Smooth muscle cell (in vitro differentiated cells): ENCODE measurements around the gene TRABD2A. TPM values are rescaled to one million over a fixed set of nuclear protein-coding genes. Genes with fewer than 3 reads are reported as not detected.
A peak's percentile ranks its signal among the peaks of the same experiment; 100 is the strongest.

Experiments
- DNase-seq: peaks from one replicate; lab custom pipeline; 2025; ENCODE audit not compliant: unreplicated experiment; lab: John Stamatoyannopoulos, UW
- H2AFZ ChIP-seq: fragments of 200-600 bp; sonication (generic); 2 replicates; pipeline ENCODE4 v1.6.0; 2016; ENCODE audit warnings: antibody characterized with exemption, low read depth, mild to moderate bottlenecking
- H3F3A ChIP-seq: fragments of 200-600 bp; sonication (generic); 2 replicates; pipeline ENCODE4 v1.6.0; 2017; ENCODE audit warnings: antibody characterized with exemption, low read depth
- H3K27ac ChIP-seq: fragments of 200-600 bp; sonication (generic); 2 replicates; pipeline ENCODE4 v1.5.1; 2016; ENCODE audit warnings: low read depth, mild to moderate bottlenecking
- H3K27me3 ChIP-seq: fragments of 200-600 bp; sonication (generic); 2 replicates; pipeline ENCODE4 v1.6.1; 2016; ENCODE audit warnings: low read depth, mild to moderate bottlenecking
- H3K36me3 ChIP-seq: fragments of 200-600 bp; sonication (generic); 2 replicates; pipeline ENCODE4 v1.5.1; 2016; ENCODE audit warnings: low read depth
- H3K4me1 ChIP-seq: fragments of 200-600 bp; sonication (generic); 2 replicates; pipeline ENCODE4 v1.5.1; 2016; ENCODE audit warnings: low read depth
- H3K4me2 ChIP-seq: fragments of 200-600 bp; sonication (generic); 2 replicates; pipeline ENCODE4 v1.6.0; 2016; ENCODE audit warnings: mild to moderate bottlenecking
- H3K4me3 ChIP-seq: fragments of 200-600 bp; sonication (generic); 2 replicates; pipeline ENCODE4 v1.5.1; 2016; ENCODE audit warnings: mild to moderate bottlenecking
- H3K79me2 ChIP-seq: fragments of 200-600 bp; sonication (generic); 2 replicates; pipeline ENCODE4 v1.6.0; 2016; ENCODE audit warnings: low read depth, mild to moderate bottlenecking
- H3K9ac ChIP-seq: fragments of 200-600 bp; sonication (generic); 2 replicates; pipeline ENCODE4 v1.6.0; 2016; ENCODE audit warnings: low read depth
- H3K9me3 ChIP-seq: fragments of 200-600 bp; sonication (generic); replicated peaks from 2 replicates; pipeline ENCODE4 v1.5.1; 2016; ENCODE audit warnings: low read depth
- H4K20me1 ChIP-seq: fragments of 200-600 bp; sonication (generic); 2 replicates; pipeline ENCODE4 v1.6.0; 2016; ENCODE audit warnings: low read depth
- WGBS: methylation state at CpG from one replicate; pipeline ENCODE4 v1.1.7; 2016; ENCODE audit warnings: low lambda C conversion rate; 5-methylcytosine and 5-hydroxymethylcytosine counted together
- polyA plus RNA-seq: library from polyadenylated mRNA; unstranded; fragments of >200 nt; fragmentation: Nextera tagmentation; extraction: Ambion mirVana; gene quantifications from 2 replicates; pipeline ENCODE4 v1.2.1, GENCODE V29; 2016
- total RNA-seq: library from RNA; depleted of rRNA; stranded (reverse); fragments of >200 nt; gene quantifications from 2 replicates; pipeline ENCODE4 v1.2.3, GENCODE V29; 2014
- TF ChIP-seq, protein P1 (sequence below): fragments of 200-600 bp; sonication (generic); IDR thresholded peaks from 2 replicates; pipeline ENCODE4 v1.5.1; 2017; ENCODE audit warnings: borderline replicate concordance, mild to moderate bottlenecking, antibody characterized with exemption; ENCODE audit not compliant: insufficient read depth, poor library complexity, severe bottlenecking

TRABD2A gene
- total and polyA plus RNA-seq, 2 experiments from 2014 or later: 0.11 TPM; not detected in 1

- TF ChIP-seq, protein P1, sequence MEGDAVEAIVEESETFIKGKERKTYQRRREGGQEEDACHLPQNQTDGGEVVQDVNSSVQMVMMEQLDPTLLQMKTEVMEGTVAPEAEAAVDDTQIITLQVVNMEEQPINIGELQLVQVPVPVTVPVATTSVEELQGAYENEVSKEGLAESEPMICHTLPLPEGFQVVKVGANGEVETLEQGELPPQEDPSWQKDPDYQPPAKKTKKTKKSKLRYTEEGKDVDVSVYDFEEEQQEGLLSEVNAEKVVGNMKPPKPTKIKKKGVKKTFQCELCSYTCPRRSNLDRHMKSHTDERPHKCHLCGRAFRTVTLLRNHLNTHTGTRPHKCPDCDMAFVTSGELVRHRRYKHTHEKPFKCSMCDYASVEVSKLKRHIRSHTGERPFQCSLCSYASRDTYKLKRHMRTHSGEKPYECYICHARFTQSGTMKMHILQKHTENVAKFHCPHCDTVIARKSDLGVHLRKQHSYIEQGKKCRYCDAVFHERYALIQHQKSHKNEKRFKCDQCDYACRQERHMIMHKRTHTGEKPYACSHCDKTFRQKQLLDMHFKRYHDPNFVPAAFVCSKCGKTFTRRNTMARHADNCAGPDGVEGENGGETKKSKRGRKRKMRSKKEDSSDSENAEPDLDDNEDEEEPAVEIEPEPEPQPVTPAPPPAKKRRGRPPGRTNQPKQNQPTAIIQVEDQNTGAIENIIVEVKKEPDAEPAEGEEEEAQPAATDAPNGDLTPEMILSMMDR: no peak
- no peaks in the 10 kb centered on the region for H3F3A ChIP-seq
- 80% methylated on average over 2 of the region's 2 CpGs for WGBS
- peak overlapping the region; percentile 84 for H2AFZ ChIP-seq
- H3K4me3 ChIP-seq: no peak overlapping the region
- H3K79me2 ChIP-seq: no peaks in the 10 kb centered on the region
- no peak overlapping the region for H3K9ac ChIP-seq
- H3K27me3 ChIP-seq: no peaks in the 10 kb centered on the region
- peak overlapping the region; percentile 65 for H3K4me2 ChIP-seq
- H4K20me1 ChIP-seq: no peaks in the 10 kb centered on the region
- no peak for DNase-seq
- H3K4me1 ChIP-seq: no peaks in the 10 kb centered on the region
- peak overlapping the region; percentile 25 for H3K27ac ChIP-seq
- H3K9me3 ChIP-seq: no peaks in the 10 kb centered on the region
- no peaks in the 10 kb centered on the region for H3K36me3 ChIP-seq
These were observed 8.4 kb upstream of the TRABD2A start for GRCh38 chr2:84889332-84889731.

DNA sequence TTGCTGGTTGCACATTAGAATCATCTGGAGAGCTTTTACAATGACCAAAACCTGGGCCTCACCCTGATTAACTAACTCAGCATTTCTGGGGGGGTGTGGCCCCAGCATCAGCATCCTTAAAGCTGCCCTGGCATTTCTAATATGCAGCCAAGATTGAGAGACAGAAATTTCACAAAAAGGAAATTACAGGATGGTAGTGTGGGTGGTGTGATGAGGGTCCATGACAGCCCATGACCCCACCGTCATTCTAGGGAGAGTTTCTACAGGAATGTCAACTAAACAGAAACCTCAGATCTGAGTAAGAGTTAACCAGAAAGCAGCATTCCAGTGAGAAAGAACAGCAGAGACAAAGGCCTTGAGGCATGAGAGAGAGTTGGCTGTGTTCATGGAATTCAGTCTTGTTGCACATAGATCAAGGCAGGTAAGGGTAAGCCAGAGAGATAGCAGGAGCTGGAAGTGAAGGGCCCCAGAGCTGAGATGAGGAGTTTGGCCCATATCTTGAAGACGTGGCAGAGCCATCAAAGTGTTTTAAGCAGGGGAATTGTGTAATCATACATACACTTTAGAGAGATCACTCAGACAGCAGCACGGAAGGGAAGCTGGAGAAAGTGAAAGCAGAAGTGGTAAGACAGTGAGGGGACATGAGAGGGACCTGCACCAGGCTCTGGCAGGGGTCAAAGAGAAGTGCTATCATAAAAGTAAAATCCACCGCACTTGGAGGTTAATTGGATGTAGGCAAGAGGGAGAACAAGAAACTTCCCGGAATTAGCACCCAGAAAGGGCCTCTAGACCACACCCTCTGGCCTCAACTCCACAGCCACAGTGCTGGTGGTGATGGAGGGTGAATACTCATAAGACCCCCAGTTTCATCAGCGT lies 7.8 kb upstream of the TRABD2A start:
- no peaks in the 10 kb centered on the region for H3K9me3 ChIP-seq
- peak overlapping the region; percentile 25 for H3K27ac ChIP-seq
- no peaks in the 10 kb centered on the region for H3K4me1 ChIP-seq
- no peaks in the 10 kb centered on the region for H3K27me3 ChIP-seq
- H3F3A ChIP-seq: no peaks in the 10 kb centered on the region
- TF ChIP-seq, protein P1: no peak
- DNase-seq: no peak
- peak overlapping the region; percentile 29 for H3K9ac ChIP-seq
- H3K79me2 ChIP-seq: no peaks in the 10 kb centered on the region
- 41% methylated on average over 6 of the region's 6 CpGs for WGBS
- H2AFZ ChIP-seq: peak overlapping the region; percentile 84
- H3K4me3 ChIP-seq: peak overlapping the region; percentile 6
- H3K4me2 ChIP-seq: peak overlapping the region; percentile 65
- H4K20me1 ChIP-seq: no peaks in the 10 kb centered on the region
- H3K36me3 ChIP-seq: no peaks in the 10 kb centered on the region

- TF ChIP-seq, protein P1: no peak
- Histone ChIP-seq H3K36me3 (no peaks in the 10 kb centered on the region), H3K4me2 (no peak overlapping the region), H3K79me2 (no peaks in the 10 kb centered on the region), H2AFZ (no peak overlapping the region), H3K4me1 (peaks cover under 1% of the 10 kb centered on the region), H3K27ac (no peak overlapping the region), H3K4me3 (no peak overlapping the region), H4K20me1 (no peaks in the 10 kb centered on the region), H3K9me3 (no peaks in the 10 kb centered on the region), H3F3A (no peaks in the 10 kb centered on the region), H3K9ac (no peak overlapping the region), H3K27me3 (no peaks in the 10 kb centered on the region)
- 94% methylated on average over 6 of the region's 6 CpGs for WGBS
- no peak for DNase-seq
These were observed 5.9 kb upstream of the TRABD2A start for GRCh38 chr2:84886791-84887190.

- H3K4me2 ChIP-seq: no peak overlapping the region
- H3K27ac ChIP-seq: no peak overlapping the region
- no peaks in the 10 kb centered on the region for H3K36me3 ChIP-seq
- no peak overlapping the region for H2AFZ ChIP-seq
- no peaks in the 10 kb centered on the region for H4K20me1 ChIP-seq
- H3K9ac ChIP-seq: no peak overlapping the region
- no peak for DNase-seq
- no peak overlapping the region for H3K4me3 ChIP-seq
- H3K9me3 ChIP-seq: no peaks in the 10 kb centered on the region
- H3K4me1 ChIP-seq: peaks cover 15% of the 10 kb centered on the region
- H3K79me2 ChIP-seq: no peaks in the 10 kb centered on the region
- H3K27me3 ChIP-seq: peaks cover 16% of the 10 kb centered on the region
- TF ChIP-seq, protein P1: no peak
- WGBS: 97% methylated on average over 2 of the region's 2 CpGs
- no peaks in the 10 kb centered on the region for H3F3A ChIP-seq
These were observed 4.2 kb upstream of the TRABD2A start for GRCh38 chr2:84885111-84885510.
